K562 treated with DMSO at 1 percent for 24 hours (cell line): ENCODE results near the gene AKT1S1. TPM values are rescaled to one million over a fixed set of nuclear protein-coding genes. Genes with fewer than 3 reads are reported as not detected.

Experiments
- total RNA-seq: library from RNA; unstranded; fragments of 300-600 nt; gene quantifications from 2 replicates; pipeline ENCODE4 v1.2.3, GENCODE V29; 2022; ENCODE audit warnings: low read depth; ENCODE audit not compliant: insufficient read depth

AKT1S1 gene
- total RNA-seq = 52.6 and 60.0 TPM in 2 replicates

GRCh38 chr19:49877020-49877878 lies at the start of gene AKT1S1, which contains the start of gene TBC1D17:
TSS of gene AKT1S1 (minus strand) at chr19:49877355. CDS start at chr19:49873295, 4,060 bp downstream.
TSS of gene TBC1D17 (plus strand) at chr19:49877702. CDS start at chr19:49877724, 22 bp downstream.

GRCh38 chr19:49896863-49897621 lies 19.9 kb upstream of the AKT1S1 start, which contains the start of gene IL4I1:
TSS of gene IL4I1 (minus strand) at chr19:49896887. CDS start at chr19:49896160, 727 bp downstream.

GRCh38 chr19:49866933-49867782 lies 10.0 kb downstream of the AKT1S1 start, which contains the start of gene PNKP:
TSS of gene PNKP (minus strand) at chr19:49867576. CDS start at chr19:49867204, 372 bp downstream.

GRCh38 chr19:49850487-49851342 lies 26.4 kb downstream of the AKT1S1 start, which contains the start of gene PTOV1:
TSS of gene PTOV1 (plus strand) at chr19:49851159.

Other genes starting within 250 kb of the AKT1S1 start
- 42.8 and 46.4 TPM in 2 replicates for gene RRAS, start 237.2 kb downstream of the AKT1S1 start, total RNA-seq
- gene SCAF1, start 235.1 kb downstream of the AKT1S1 start, total RNA-seq = 76.9 and 81.6 TPM in 2 replicates
- 116 and 131 TPM in 2 replicates for gene IRF3, start 211.5 kb downstream of the AKT1S1 start, total RNA-seq
- gene BCL2L12, start 211.4 kb downstream of the AKT1S1 start, total RNA-seq = 269 and 286 TPM in 2 replicates
- 183 and 212 TPM in 2 replicates for gene PRMT1, start 200.1 kb downstream of the AKT1S1 start, total RNA-seq
- gene ADM5, start 187.8 kb downstream of the AKT1S1 start, total RNA-seq = 9.0 and 9.7 TPM in 2 replicates
- 7.8 and 8.0 TPM in 2 replicates for gene CPT1C, start 186.2 kb downstream of the AKT1S1 start, total RNA-seq
- gene TSKS, start 114.0 kb downstream of the AKT1S1 start, total RNA-seq = 5.6 and 8.6 TPM in 2 replicates
- 168 and 176 TPM in 2 replicates for gene AP2A1, start 110.4 kb downstream of the AKT1S1 start, total RNA-seq
- 6.3 and 14.1 TPM in 2 replicates for gene FUZ, start 64.1 kb downstream of the AKT1S1 start, total RNA-seq
- 94.0 and 104 TPM in 2 replicates for gene MED25, start 59.1 kb downstream of the AKT1S1 start, total RNA-seq
- 217 and 237 TPM in 2 replicates for gene PTOV1, start 26.2 kb downstream of the AKT1S1 start, total RNA-seq
- 66.3 and 78.1 TPM in 2 replicates for gene PNKP, start 9.8 kb downstream of the AKT1S1 start, total RNA-seq
- gene TBC1D17, start 347 bp upstream of the AKT1S1 start, total RNA-seq = 17.9 and 21.2 TPM in 2 replicates
- gene IL4I1, start 19.5 kb upstream of the AKT1S1 start, total RNA-seq = 3.1 and 4.1 TPM in 2 replicates
- 973 and 1,076 TPM in 2 replicates for gene ATF5, start 51.9 kb upstream of the AKT1S1 start, total RNA-seq
- 72.0 and 81.7 TPM in 2 replicates for gene NUP62, start 52.1 kb upstream of the AKT1S1 start, total RNA-seq
- not detected in 2 replicates for gene SIGLEC11, start 83.8 kb upstream of the AKT1S1 start, total RNA-seq
- 76.5 and 90.4 TPM in 2 replicates for gene VRK3, start 148.0 kb upstream of the AKT1S1 start, total RNA-seq
- gene ZNF473, start 148.7 kb upstream of the AKT1S1 start, total RNA-seq = 7.7 and 9.1 TPM in 2 replicates